ENCODE results near the gene WDR20. TPM values are rescaled to one million over a fixed set of nuclear protein-coding genes. Genes with fewer than 3 reads are reported as not detected.
A peak's percentile ranks its signal among the peaks of the same experiment; 100 is the strongest.
"Not testable (repeated sequence)": the region's sequence is repeated elsewhere in the genome, so short reads cannot be mapped to it uniquely, and the experiment has no call there.

Gene WDR20
- total RNA-seq, 1 experiment from 2014 or later = 9.8 TPM

- no peak for DNase-seq (ENCODE audit: low spot score)
These were observed 94.9 kb downstream of the WDR20 start for GRCh38 chr14:102234331-102235264.

- peak; percentile 79 for DNase-seq (ENCODE audit: low spot score)
These were observed 95.7 kb downstream of the WDR20 start for GRCh38 chr14:102235275-102235897.

- no peak for DNase-seq (ENCODE audit: low spot score)
These were observed 96.3 kb downstream of the WDR20 start for GRCh38 chr14:102236026-102236425.

GRCh38 chr14:102238131-102238530 is 98.4 kb downstream of the WDR20 start:
- DNase-seq (ENCODE audit: low spot score) = no peak

GRCh38 chr14:102238766-102239165 is 99.1 kb downstream of the WDR20 start:
- no peak for DNase-seq (ENCODE audit: low spot score)

- DNase-seq (ENCODE audit: low spot score) = no peak
These were observed 99.5 kb downstream of the WDR20 start for GRCh38 chr14:102239231-102239630.

- not testable (repeated sequence) for DNase-seq (ENCODE audit: low spot score)
These were observed 100.8 kb downstream of the WDR20 start for GRCh38 chr14:102240481-102240880.

- DNase-seq (ENCODE audit: low spot score) = no peak
These were observed 101.5 kb downstream of the WDR20 start for GRCh38 chr14:102241147-102241546.

- not testable (repeated sequence) for DNase-seq (ENCODE audit: low spot score)
These were observed 104.1 kb downstream of the WDR20 start for GRCh38 chr14:102243795-102244194.

- no peak for DNase-seq (ENCODE audit: low spot score)
These were observed 106.4 kb downstream of the WDR20 start for GRCh38 chr14:102246071-102246470.

GRCh38 chr14:102248121-102248520 is 108.4 kb downstream of the WDR20 start:
- no peak for DNase-seq (ENCODE audit: low spot score)

- DNase-seq (ENCODE audit: low spot score) = no peak
These were observed 109.3 kb downstream of the WDR20 start for GRCh38 chr14:102249041-102249440.

- no peak for DNase-seq (ENCODE audit: low spot score)
These were observed 110.3 kb downstream of the WDR20 start for GRCh38 chr14:102249981-102250380.

- no peak for DNase-seq (ENCODE audit: low spot score)
These were observed 110.9 kb downstream of the WDR20 start for GRCh38 chr14:102250636-102251035.

- no peak for DNase-seq (ENCODE audit: low spot score)
These were observed 111.5 kb downstream of the WDR20 start for GRCh38 chr14:102251161-102251560.

GRCh38 chr14:102252834-102253801 is 113.4 kb downstream of the WDR20 start:
- no peak for DNase-seq (ENCODE audit: low spot score)

GRCh38 chr14:102255401-102256190 is 115.9 kb downstream of the WDR20 start:
- no peak for DNase-seq (ENCODE audit: low spot score)

- DNase-seq (ENCODE audit: low spot score) = no peak
These were observed 117.0 kb downstream of the WDR20 start for GRCh38 chr14:102256716-102257115.

GRCh38 chr14:102258136-102258535 is 118.4 kb downstream of the WDR20 start:
- DNase-seq (ENCODE audit: low spot score) = no peak

Data from HT-29 (cell line).